ENCODE results near the gene RPL18. TPM values are rescaled to one million over a fixed set of nuclear protein-coding genes. Genes with fewer than 3 reads are reported as not detected.
"Not testable (repeated sequence)": the region's sequence is repeated elsewhere in the genome, so short reads cannot be mapped to it uniquely, and the experiment has no call there.

Gene RPL18
- 2,549 TPM for polyA plus RNA-seq

DNA sequence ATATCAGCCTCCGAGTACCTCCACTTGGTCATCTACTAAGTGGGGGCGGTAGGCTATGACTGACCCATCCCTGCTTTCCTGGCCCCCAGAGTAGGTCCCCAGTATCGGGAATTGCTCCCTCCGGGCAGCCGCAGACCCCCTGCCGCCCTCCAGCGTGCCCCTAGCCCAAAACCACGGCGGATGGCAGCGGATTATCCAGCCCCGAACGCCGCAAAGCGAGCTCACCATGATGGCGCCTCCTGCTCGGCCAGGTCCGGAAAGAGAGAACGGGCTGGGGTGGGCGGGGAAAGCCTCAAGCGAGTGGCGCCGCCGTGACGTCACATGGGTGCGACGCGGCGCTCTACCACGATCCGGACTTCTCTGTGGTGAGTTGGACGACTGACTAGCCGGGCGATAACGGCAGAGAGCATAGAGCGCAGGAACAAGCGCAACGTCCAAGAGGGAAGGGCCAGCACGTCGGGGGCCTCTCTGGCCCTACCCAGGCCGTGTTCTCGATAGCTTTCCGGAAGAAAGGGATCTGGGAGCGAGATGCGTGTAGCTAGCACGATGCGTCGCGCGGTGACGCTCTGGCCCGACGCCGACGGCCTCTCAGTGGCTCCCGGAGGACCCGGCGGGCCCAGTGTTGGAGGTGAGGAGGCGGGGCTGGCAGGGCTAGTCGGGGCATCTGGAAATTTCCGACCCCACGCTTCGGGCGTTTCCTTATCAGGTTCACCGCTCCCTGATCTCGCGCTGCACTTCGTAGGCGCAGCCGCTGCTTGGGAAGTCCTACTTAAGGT is at the start of gene RPL18, which contains the start of gene SPHK2:
RPL18 (minus strand) TSS at position 263 of the 776 bp plus-strand sequence; CDS start at position 228, 35 bp downstream.
SPHK2 (plus strand) TSS at position 591 of the 776 bp plus-strand sequence. CDS start 1,009 bp downstream, outside the sequence.
- Mint-ChIP-seq H3K4me3 (peak within 1 kb of the TSS; percentile 85 to 99 (median 98)), H3K27me3 (no peaks in the 10 kb centered on the region), H3K27ac (peak within 1 kb of the TSS; percentile 89 to 99 (median 96)), H3K9me3 (no peaks in the 10 kb centered on the region), H3K36me3 (peaks cover 4% of the 10 kb centered on the region), H3K4me1 (peaks cover 30 to 37% (median 30%) of the 10 kb centered on the region in 3 donors)

GRCh38 chr19:48668761-48669160 is 49.8 kb upstream of the RPL18 start:
- H3K4me1 Mint-ChIP-seq = no peaks in the 10 kb centered on the region
- H3K27ac Mint-ChIP-seq = no peak overlapping the region
- no peak overlapping the region for H3K4me3 Mint-ChIP-seq

GRCh38 chr19:48668332-48668731 is 49.4 kb upstream of the RPL18 start:
- Mint-ChIP-seq H3K27ac (no peak overlapping the region), H3K36me3 (no peaks in the 10 kb centered on the region), H3K9me3 (no peaks in the 10 kb centered on the region), H3K27me3 (no peaks in the 10 kb centered on the region), H3K4me1 (no peaks in the 10 kb centered on the region), H3K4me3 (no peak overlapping the region)

More at GRCh38 chr19:48668761-48669160, 49.8 kb upstream of the RPL18 start:
- H3K36me3 Mint-ChIP-seq = no peaks in the 10 kb centered on the region
- H3K27me3 Mint-ChIP-seq = no peaks in the 10 kb centered on the region
- no peaks in the 10 kb centered on the region for H3K9me3 Mint-ChIP-seq

DNA sequence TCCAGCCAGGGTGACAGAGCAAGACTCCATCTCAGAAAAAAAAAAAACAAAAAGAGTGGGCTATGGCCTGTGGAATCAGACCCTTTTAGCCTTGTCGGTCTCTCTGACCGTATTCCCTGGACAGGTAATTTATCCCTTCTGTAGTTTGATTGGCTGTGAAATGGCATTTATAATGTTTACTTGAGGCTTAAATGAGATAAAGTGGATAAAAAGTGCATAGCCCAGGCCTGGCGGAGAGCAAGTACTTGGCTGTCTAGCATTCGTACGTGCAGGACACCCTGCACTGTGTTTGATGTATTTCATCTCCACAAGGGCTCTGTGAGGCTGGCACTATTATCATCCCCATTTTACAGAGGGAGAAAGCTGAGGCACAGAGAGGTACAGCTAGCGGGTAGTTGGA is 46.8 kb upstream of the RPL18 start:
- H3K27ac Mint-ChIP-seq = no peak overlapping the region
- H3K36me3 Mint-ChIP-seq = no peaks in the 10 kb centered on the region
- no peak overlapping the region for H3K4me3 Mint-ChIP-seq
- H3K9me3 Mint-ChIP-seq = no peaks in the 10 kb centered on the region
- peaks cover 5% of the 10 kb centered on the region in 3 donors for H3K4me1 Mint-ChIP-seq
- no peaks in the 10 kb centered on the region for H3K27me3 Mint-ChIP-seq

DNA sequence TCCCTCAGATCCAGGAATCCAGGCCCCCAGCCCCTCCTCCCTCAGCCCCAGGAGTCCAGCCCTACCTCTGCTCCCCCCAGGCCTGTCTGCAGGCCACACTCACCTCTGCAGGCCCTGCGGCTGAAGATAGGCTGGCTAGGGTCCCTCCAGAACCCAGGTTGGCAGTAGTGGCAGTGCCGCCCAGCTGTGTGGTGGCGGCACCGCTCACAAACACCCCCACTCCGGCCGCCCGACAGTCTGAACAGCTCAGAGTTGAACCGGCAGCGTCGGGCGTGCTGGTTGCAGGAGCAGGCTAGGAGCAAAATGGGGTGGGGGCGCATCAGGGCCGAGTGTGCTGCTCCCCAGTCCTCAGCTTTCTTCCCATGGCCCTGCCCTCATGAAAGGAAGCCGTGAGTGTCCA is 45.5 kb upstream of the RPL18 start:
- Mint-ChIP-seq H3K4me1 (peaks cover 6 to 10% (median 6%) of the 10 kb centered on the region in 3 donors), H3K27ac (no peak overlapping the region), H3K36me3 (no peaks in the 10 kb centered on the region), H3K9me3 (no peaks in the 10 kb centered on the region), H3K4me3 (no peak overlapping the region), H3K27me3 (no peaks in the 10 kb centered on the region)

DNA sequence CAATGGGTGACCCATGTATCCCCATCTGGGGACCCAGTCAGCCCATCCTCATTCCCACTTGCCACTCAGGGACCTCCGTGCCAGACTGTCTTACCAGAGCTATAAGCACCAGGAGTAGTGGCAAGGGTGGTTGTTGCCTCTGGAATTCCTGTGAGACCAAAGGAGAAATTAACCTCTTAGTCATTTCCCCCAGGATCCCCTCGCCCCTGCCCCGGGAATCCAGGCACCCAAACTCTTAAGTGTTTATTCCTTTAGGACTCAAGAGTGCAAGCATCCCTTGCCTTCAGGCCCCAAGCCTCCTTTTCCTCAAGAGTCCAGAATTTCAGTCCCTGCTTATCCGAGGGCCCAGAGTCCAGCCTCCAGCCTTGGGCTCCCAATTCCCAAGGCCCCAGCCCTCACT is 44.7 kb upstream of the RPL18 start:
- Mint-ChIP-seq H3K4me3 (no peak overlapping the region), H3K27me3 (no peaks in the 10 kb centered on the region), H3K4me1 (peaks cover 6 to 13% (median 9%) of the 10 kb centered on the region in 3 donors), H3K27ac (no peak overlapping the region), H3K36me3 (no peaks in the 10 kb centered on the region), H3K9me3 (no peaks in the 10 kb centered on the region)

DNA sequence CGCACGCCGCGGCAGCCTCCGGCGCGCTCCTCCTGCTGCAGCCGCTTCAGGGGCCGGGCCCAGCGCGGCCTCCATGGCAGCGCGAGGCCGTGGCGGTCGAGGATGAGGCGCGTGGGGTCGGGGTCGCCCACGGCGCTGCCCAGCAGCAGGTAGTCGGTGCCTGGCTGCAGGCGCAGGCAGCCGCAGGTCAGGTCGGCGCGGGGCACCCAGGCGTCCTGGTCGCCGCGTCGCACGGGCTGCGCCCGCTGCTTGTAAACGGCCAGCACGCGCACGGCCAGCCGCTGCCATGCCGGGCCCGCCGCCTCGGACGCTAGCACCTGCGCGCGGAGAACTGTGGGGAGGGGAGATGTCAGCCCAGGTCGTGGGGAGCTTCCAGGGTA is 42.7 kb upstream of the RPL18 start:
- H3K9me3 Mint-ChIP-seq = no peaks in the 10 kb centered on the region
- no peaks in the 10 kb centered on the region for H3K36me3 Mint-ChIP-seq

GRCh38 chr19:48660852-48661710 is 42.1 kb upstream of the RPL18 start:
- Mint-ChIP-seq H3K27me3 (no peaks in the 10 kb centered on the region), H3K27ac (peak overlapping the region; percentile 66 to 99 (median 97)), H3K36me3 (no peaks in the 10 kb centered on the region), H3K4me3 (peak overlapping the region; percentile 70 to 95 (median 83)), H3K9me3 (no peaks in the 10 kb centered on the region), H3K4me1 (peaks cover 8 to 13% (median 10%) of the 10 kb centered on the region in 3 donors)

More for the DNA sequence above, 42.7 kb upstream of the RPL18 start:
- Mint-ChIP-seq H3K27ac (no peak overlapping the region), H3K4me1 (peaks cover 8 to 13% (median 10%) of the 10 kb centered on the region in 3 donors), H3K4me3 (no peak overlapping the region), H3K27me3 (no peaks in the 10 kb centered on the region)

GRCh38 chr19:48659768-48660167 is 40.8 kb upstream of the RPL18 start:
- Mint-ChIP-seq H3K27ac (peak overlapping the region in 1 of 3 donors; percentile 37), H3K4me3 (peak overlapping the region in 2 of 4 donors; percentile 1 to 17)

GRCh38 chr19:48658483-48658882 is 39.5 kb upstream of the RPL18 start:
- H3K27ac Mint-ChIP-seq = peak overlapping the region in 1 of 3 donors; percentile 46
- no peak overlapping the region for H3K4me3 Mint-ChIP-seq
- no peaks in the 10 kb centered on the region for H3K36me3 Mint-ChIP-seq
- H3K9me3 Mint-ChIP-seq = no peaks in the 10 kb centered on the region
- peaks cover 8 to 13% (median 10%) of the 10 kb centered on the region in 3 donors for H3K4me1 Mint-ChIP-seq
- H3K27me3 Mint-ChIP-seq = no peaks in the 10 kb centered on the region

More at GRCh38 chr19:48659768-48660167, 40.8 kb upstream of the RPL18 start:
- no peaks in the 10 kb centered on the region for H3K9me3 Mint-ChIP-seq
- no peaks in the 10 kb centered on the region for H3K27me3 Mint-ChIP-seq
- H3K36me3 Mint-ChIP-seq = no peaks in the 10 kb centered on the region
- H3K4me1 Mint-ChIP-seq = peaks cover 8 to 13% (median 10%) of the 10 kb centered on the region in 3 donors

- H3K27me3 Mint-ChIP-seq, H3K9me3 Mint-ChIP-seq, H3K27ac Mint-ChIP-seq, H3K4me3 Mint-ChIP-seq, H3K36me3 Mint-ChIP-seq: not testable (repeated sequence)
- H3K4me1 Mint-ChIP-seq = peaks cover 8 to 13% (median 10%) of the 10 kb centered on the region in 3 donors
These were observed 38.9 kb upstream of the RPL18 start for GRCh38 chr19:48657828-48658227.

DNA sequence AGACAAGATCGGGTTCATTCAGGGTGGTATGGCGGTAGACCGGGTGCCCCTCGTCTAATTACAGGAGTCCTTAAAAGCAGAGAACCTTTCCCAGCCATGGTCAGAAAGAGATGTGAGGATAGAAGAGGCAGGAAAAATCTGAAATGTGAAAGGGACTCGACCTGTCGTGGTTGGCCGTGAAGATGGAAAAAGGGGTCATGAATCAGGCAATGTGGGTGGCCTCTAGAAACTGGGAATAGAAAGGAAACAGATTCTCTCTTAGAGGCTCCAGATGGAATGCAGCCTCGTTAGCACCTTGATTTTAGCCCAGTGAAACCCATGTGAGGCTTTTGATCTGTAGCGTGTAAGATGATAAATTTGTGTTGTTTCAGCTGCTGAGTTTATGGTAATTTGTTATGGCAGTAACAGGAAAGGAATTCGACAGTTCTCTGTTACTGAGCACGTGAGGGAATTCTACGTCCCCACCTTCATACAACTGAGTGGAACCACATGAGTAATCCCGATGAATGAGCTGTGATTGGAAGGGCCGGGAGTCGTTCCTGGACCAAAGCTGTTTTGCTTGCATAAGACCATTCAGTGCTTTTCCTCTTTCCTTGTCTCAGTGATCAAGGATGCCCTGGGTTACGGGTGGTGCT is 38.0 kb upstream of the RPL18 start:
- Mint-ChIP-seq H3K9me3 (no peaks in the 10 kb centered on the region), H3K27me3 (no peaks in the 10 kb centered on the region), H3K4me1 (peaks cover 8 to 17% (median 15%) of the 10 kb centered on the region in 3 donors), H3K27ac (no peak overlapping the region), H3K36me3 (no peaks in the 10 kb centered on the region), H3K4me3 (peak overlapping the region in 1 of 4 donors; percentile 24)

GRCh38 chr19:48654299-48655059 is 35.5 kb upstream of the RPL18 start:
- Mint-ChIP-seq H3K27ac (peak overlapping the region in 1 of 3 donors; percentile 12), H3K36me3 (no peaks in the 10 kb centered on the region), H3K9me3 (no peaks in the 10 kb centered on the region), H3K4me3 (peak overlapping the region in 2 of 4 donors; percentile 9 to 38), H3K4me1 (peaks cover 8 to 13% (median 10%) of the 10 kb centered on the region in 3 donors), H3K27me3 (no peaks in the 10 kb centered on the region)

GRCh38 chr19:48651683-48652048 is 32.7 kb upstream of the RPL18 start:
- H3K9me3 Mint-ChIP-seq = peaks cover 0 to 2% (median 0%) of the 10 kb centered on the region in 3 donors
- H3K4me3 Mint-ChIP-seq = peak overlapping the region in 1 of 4 donors; percentile 56
- no peaks in the 10 kb centered on the region for H3K27me3 Mint-ChIP-seq
- peak overlapping the region; percentile 71 to 90 (median 76) for H3K27ac Mint-ChIP-seq
- no peaks in the 10 kb centered on the region for H3K36me3 Mint-ChIP-seq
- peaks cover 11 to 23% (median 20%) of the 10 kb centered on the region in 3 donors for H3K4me1 Mint-ChIP-seq
